IgD-negative memory B cell (primary cell): ENCODE results near the gene LMLN. TPM values are rescaled to one million over a fixed set of nuclear protein-coding genes. Genes with fewer than 3 reads are reported as not detected.
A peak's percentile ranks its signal among the peaks of the same experiment; 100 is the strongest.
"Not testable (repeated sequence)": the region's sequence is repeated elsewhere in the genome, so short reads cannot be mapped to it uniquely, and the experiment has no call there.

Experiments
- H3K27ac Mint-ChIP-seq, 3 donors: one replicate each; pipeline ENCODE4 v1.8.0; 2020 to 2022; ENCODE audit warnings: mild to moderate bottlenecking in 3 of 3, mixed read lengths in 3 of 3, moderate library complexity in 1 of 3
- H3K27me3 Mint-ChIP-seq: one replicate; pipeline ENCODE4 v1.8.0; 2021; ENCODE audit warnings: mixed read lengths
- H3K36me3 Mint-ChIP-seq: one replicate; pipeline ENCODE4 v1.8.0; 2020; ENCODE audit warnings: mild to moderate bottlenecking, mixed read lengths
- H3K4me1 Mint-ChIP-seq, 3 donors: one replicate each; pipeline ENCODE4 v1.8.0; 2020 to 2022; ENCODE audit warnings: mixed read lengths in 3 of 3, mild to moderate bottlenecking in 1 of 3
- H3K4me3 Mint-ChIP-seq, 4 donors: one replicate each; pipeline ENCODE4 v1.8.0; 2020 to 2022; ENCODE audit warnings: mild to moderate bottlenecking in 4 of 4, mixed read lengths in 4 of 4, moderate library complexity in 3 of 4
- H3K9me3 Mint-ChIP-seq, 3 donors: one replicate each; pipeline ENCODE4 v1.8.0; 2020 to 2021; ENCODE audit warnings: mixed read lengths in 3 of 3, mild to moderate bottlenecking in 1 of 3
- polyA plus RNA-seq: library from polyadenylated mRNA; unstranded; fragments of 300-500 nt; fragmentation: Illumina TruSeq; gene quantifications from one replicate; pipeline ENCODE4 v1.2.3, GENCODE V29; 2021

LMLN gene
- polyA plus RNA-seq, 1 donor from 2014 or later, result 1.3 TPM

GRCh38 chr3:198027799-198028390, 67.9 kb downstream of the LMLN start:
- peaks cover 6% of the 10 kb centered on the region for H3K36me3 Mint-ChIP-seq

DNA sequence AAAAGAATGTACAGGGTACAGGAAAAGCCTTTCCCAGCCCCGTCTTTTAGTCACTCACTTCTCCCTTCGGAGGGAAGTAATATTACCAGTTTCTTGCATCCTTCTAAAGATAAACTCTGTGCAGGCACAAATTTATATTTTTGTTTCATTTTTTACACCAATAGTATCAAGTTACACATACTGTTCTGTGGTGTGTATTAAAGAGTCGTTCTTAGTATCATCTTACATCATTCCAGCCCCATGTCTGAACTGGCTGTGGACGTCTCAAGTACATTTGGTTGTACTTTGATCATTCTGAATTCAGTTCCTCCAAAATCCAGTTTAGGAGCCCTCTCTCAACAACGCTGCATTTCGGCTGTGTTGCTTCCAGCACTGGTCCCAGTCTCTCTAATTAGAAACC, 68.7 kb downstream of the LMLN start:
- Mint-ChIP-seq H3K9me3 (peaks cover 0 to 3% (median 0%) of the 10 kb centered on the region in 3 donors), H3K36me3 (peaks cover 8% of the 10 kb centered on the region), H3K27ac (no peak overlapping the region)

More at GRCh38 chr3:198027799-198028390, 67.9 kb downstream of the LMLN start:
- Mint-ChIP-seq H3K4me1 (peaks cover 0 to 3% (median 0%) of the 10 kb centered on the region in 3 donors), H3K27me3 (no peaks in the 10 kb centered on the region), H3K4me3 (no peak overlapping the region), H3K9me3 (peaks cover 0 to 3% (median 0%) of the 10 kb centered on the region in 3 donors), H3K27ac (no peak overlapping the region)

DNA sequence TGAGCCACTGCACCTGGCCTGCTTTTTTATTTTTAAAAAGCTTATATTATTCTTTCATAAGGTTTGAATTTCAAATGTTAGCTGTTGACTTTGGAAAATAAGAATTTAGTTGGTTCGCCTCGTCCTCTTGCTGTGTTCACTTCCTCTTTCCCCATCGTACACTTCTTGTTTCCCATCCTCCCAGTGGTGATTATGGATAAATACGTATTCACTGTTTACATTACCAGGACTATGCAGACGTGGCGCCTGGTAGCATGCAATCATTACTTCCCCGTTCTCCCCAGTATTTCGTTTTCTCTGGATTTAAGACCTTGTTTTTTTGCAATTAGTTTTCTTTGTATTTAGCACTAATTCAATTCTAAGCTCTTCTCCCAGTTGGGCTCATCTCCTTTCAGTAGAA, 70.1 kb downstream of the LMLN start:
- H3K27me3 Mint-ChIP-seq, result no peaks in the 10 kb centered on the region
- H3K4me1 Mint-ChIP-seq, result peaks cover 0 to 6% (median 0%) of the 10 kb centered on the region in 3 donors
- peaks cover 0 to 3% (median 0%) of the 10 kb centered on the region in 3 donors for H3K9me3 Mint-ChIP-seq
- no peak overlapping the region for H3K27ac Mint-ChIP-seq
- no peak overlapping the region for H3K4me3 Mint-ChIP-seq
- peaks cover 8% of the 10 kb centered on the region for H3K36me3 Mint-ChIP-seq

More for the DNA sequence above, 68.7 kb downstream of the LMLN start:
- no peak overlapping the region for H3K4me3 Mint-ChIP-seq
- peaks cover 0 to 6% (median 0%) of the 10 kb centered on the region in 3 donors for H3K4me1 Mint-ChIP-seq
- H3K27me3 Mint-ChIP-seq, result no peaks in the 10 kb centered on the region

DNA sequence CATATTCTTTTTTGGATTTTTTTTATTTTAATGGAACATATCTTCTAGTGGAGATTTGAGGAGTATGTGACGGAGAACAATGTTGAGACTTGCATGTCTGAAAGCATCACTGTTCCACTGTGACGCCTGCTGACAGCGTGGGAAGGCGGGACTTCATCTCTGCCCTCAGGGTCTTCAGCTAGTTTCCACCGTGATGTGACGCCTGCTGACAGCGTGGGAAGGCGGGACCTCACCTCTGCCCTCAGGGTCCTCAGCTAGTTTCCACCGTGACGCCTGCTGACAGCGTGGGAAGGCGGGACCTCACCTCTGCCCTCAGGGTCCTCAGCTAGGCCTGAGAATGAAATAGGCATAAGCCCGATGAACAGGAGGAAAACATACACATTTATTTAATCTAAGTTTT, 70.7 kb downstream of the LMLN start:
- Mint-ChIP-seq H3K4me1 (peaks cover 0 to 6% (median 0%) of the 10 kb centered on the region in 3 donors), H3K27me3 (no peaks in the 10 kb centered on the region), H3K4me3 (no peak overlapping the region), H3K36me3 (peaks cover 8% of the 10 kb centered on the region), H3K9me3 (peaks cover 0 to 3% (median 0%) of the 10 kb centered on the region in 3 donors), H3K27ac (no peak overlapping the region)

DNA sequence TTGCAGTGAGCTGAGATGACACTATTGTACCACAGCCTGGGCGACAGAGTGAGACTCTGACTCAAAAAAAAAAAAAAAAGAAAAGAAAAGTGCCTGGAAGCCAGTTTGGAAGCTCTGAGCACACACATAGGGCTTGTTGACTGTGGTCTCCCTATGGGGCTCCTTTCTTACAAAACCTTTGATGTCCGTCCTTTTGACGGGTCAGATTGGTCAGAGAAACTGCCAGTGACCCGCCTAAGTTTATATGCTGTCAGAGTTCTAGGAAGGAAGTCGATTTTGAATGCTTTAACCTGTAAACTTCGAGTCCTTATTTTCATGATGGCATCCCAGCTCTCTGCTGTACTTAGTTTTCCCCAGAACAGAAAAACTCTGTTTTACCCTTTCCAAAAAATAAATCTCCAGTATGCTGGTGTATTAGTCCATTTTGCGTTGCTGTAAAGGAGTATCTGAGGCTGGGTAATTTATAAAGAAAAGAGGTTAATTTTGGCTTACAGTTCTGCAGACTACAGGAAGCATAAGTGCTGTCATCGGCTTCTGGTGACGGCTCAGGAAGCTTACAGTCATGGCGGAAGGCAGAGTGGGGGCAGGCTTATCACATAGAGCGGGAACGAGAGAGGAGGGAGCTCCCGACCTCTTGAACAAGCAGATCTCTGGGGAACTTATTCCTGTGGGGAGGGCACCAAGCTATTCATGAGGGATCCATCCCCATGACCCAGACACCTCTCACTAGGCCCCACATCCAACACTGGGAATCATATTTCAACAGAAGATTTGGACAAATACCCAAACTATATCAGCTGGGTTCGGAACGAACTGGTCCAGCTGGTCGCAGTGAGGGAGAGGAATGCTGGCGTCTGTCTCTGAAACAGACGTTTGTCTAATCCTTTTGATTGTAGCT, 72.3 kb downstream of the LMLN start:
- peaks cover 8% of the 10 kb centered on the region for H3K36me3 Mint-ChIP-seq
- H3K4me1 Mint-ChIP-seq, result peaks cover 0 to 6% (median 0%) of the 10 kb centered on the region in 3 donors
- peaks cover 0 to 3% (median 0%) of the 10 kb centered on the region in 3 donors for H3K9me3 Mint-ChIP-seq
- H3K27me3 Mint-ChIP-seq, result no peaks in the 10 kb centered on the region
- no peak overlapping the region for H3K4me3 Mint-ChIP-seq
- no peak overlapping the region for H3K27ac Mint-ChIP-seq

GRCh38 chr3:198043119-198043518, 83.1 kb downstream of the LMLN start:
- no peaks in the 10 kb centered on the region for H3K9me3 Mint-ChIP-seq
- H3K4me3 Mint-ChIP-seq, result no peak overlapping the region
- H3K4me1 Mint-ChIP-seq, result peaks cover 0 to 3% (median 0%) of the 10 kb centered on the region in 3 donors
- H3K27ac Mint-ChIP-seq, result no peak overlapping the region
- peaks cover 3% of the 10 kb centered on the region for H3K27me3 Mint-ChIP-seq
- H3K36me3 Mint-ChIP-seq, result peaks cover 7% of the 10 kb centered on the region

- Mint-ChIP-seq H3K4me3 (no peak overlapping the region), H3K27ac (no peak overlapping the region), H3K9me3 (peaks cover 0 to under 1% (median 0%) of the 10 kb centered on the region in 3 donors), H3K27me3 (peaks cover 3% of the 10 kb centered on the region), H3K36me3 (no peaks in the 10 kb centered on the region), H3K4me1 (peaks cover 0 to 2% (median 0%) of the 10 kb centered on the region in 3 donors)
These were observed 86.3 kb downstream of the LMLN start for GRCh38 chr3:198046120-198046857.

DNA sequence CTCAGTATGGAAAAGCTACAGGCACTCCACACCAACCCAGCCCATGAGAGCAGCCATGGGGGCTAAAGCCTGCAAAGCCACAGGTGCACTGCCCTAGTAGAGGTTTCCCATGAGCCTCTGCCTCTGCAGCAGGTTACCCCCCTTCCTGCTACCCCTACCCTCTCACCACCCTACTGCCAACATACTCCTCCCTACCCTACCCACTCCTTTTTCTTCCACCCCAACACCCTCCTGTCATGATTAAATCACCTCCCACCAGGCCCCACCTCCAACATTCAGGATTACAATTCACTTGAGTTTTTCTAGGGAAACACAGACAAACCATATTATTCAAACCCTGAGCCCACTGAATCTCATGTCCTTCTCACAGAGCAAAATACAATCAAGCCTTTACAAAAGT, 88.4 kb downstream of the LMLN start:
- Mint-ChIP-seq H3K27me3 (peaks cover 3% of the 10 kb centered on the region), H3K27ac (peak overlapping the region in 1 of 3 donors; percentile 69), H3K9me3 (peaks cover 0 to 3% (median 0%) of the 10 kb centered on the region in 3 donors), H3K36me3 (no peaks in the 10 kb centered on the region), H3K4me3 (no peak overlapping the region), H3K4me1 (peaks cover 0 to 2% (median 0%) of the 10 kb centered on the region in 3 donors)

GRCh38 chr3:198051836-198052235, 91.8 kb downstream of the LMLN start:
- no peak overlapping the region for H3K27ac Mint-ChIP-seq
- no peak overlapping the region for H3K4me3 Mint-ChIP-seq
- no peaks in the 10 kb centered on the region for H3K4me1 Mint-ChIP-seq
- H3K36me3 Mint-ChIP-seq, result no peaks in the 10 kb centered on the region
- peaks cover 6% of the 10 kb centered on the region for H3K27me3 Mint-ChIP-seq
- peaks cover 0 to 3% (median 0%) of the 10 kb centered on the region in 3 donors for H3K9me3 Mint-ChIP-seq

GRCh38 chr3:198053462-198053861, 93.4 kb downstream of the LMLN start:
- H3K9me3 Mint-ChIP-seq, H3K4me1 Mint-ChIP-seq, H3K4me3 Mint-ChIP-seq, H3K27me3 Mint-ChIP-seq, H3K36me3 Mint-ChIP-seq, H3K27ac Mint-ChIP-seq: not testable (repeated sequence)

DNA sequence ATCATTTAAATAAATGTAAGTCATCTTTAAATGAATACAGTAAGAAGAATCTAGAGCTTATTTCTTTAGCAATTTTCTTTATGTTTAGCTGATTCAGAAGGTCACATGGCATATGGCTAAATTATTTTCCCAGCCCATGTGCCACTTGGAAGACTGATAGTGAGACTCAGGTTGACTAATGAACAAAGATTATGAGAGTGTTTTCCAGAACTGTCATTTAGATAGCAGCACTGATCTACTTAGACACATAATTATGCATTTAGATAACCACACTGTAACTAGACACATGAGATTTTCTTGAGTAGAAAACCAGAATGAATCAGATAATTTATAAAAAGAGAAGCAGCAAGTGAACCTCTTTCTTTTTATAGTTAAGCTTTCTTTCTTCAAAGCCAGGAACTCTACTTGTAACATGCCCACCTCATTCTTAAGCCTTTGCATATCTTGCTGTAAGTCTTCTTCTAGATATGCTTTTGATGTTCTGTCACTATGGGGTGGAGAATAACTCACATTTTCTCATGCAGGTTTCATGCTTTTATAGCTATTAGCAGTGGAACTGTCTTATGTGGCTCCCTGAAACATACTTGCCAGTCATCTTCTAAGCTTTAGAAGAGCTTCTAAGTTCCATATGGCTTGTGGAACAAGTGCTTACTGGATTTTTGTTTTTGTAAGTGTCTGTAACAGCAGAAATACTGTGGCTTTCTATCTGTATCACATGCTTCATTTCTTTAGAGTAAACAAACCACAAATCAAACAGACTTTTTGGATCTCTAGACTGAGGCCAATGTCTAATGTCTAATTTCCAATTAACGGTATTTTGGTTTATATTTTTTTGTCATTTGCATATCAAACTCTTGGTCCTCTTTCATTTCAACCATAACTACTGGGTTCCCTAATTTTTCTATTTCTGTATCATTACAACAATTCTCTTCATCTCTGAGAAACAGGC, 101.4 kb downstream of the LMLN start:
- Mint-ChIP-seq H3K4me3 (no peak overlapping the region), H3K27me3 (no peaks in the 10 kb centered on the region), H3K9me3 (no peaks in the 10 kb centered on the region), H3K27ac (no peak overlapping the region), H3K36me3 (peaks cover 3% of the 10 kb centered on the region), H3K4me1 (peaks cover 0 to 5% (median 4%) of the 10 kb centered on the region in 3 donors)

DNA sequence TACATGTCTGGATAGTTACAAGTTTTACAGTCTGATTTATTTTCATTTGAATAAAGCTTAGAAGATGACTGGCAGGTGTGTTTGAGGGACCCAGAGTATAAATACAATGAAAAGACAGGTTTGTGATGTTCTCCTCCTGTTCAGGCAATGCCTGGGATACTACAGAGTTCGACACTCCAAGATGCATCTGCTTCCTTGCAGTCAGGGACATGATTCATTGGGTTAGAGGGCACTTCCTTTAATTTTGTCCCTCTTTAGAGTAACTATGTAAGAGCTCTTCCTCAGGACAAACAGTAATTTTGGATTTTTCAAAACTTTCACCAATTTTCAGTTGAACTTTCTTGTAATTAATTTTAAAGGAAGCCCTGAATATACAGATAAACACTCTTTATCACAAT, 102.0 kb downstream of the LMLN start:
- Mint-ChIP-seq H3K36me3 (peaks cover 3% of the 10 kb centered on the region), H3K9me3 (no peaks in the 10 kb centered on the region), H3K27ac (no peak overlapping the region), H3K4me1 (peaks cover 5 to 10% (median 7%) of the 10 kb centered on the region in 3 donors), H3K27me3 (no peaks in the 10 kb centered on the region), H3K4me3 (peak overlapping the region in 1 of 4 donors; percentile 9)

GRCh38 chr3:198064420-198064819, 104.4 kb downstream of the LMLN start:
- H3K4me3 Mint-ChIP-seq, result peak overlapping the region in 1 of 4 donors; percentile 5
- peak overlapping the region in 2 of 3 donors; percentile 16 to 80 for H3K27ac Mint-ChIP-seq
- H3K27me3 Mint-ChIP-seq, result no peaks in the 10 kb centered on the region
- H3K36me3 Mint-ChIP-seq, result peaks cover 3% of the 10 kb centered on the region
- H3K4me1 Mint-ChIP-seq, result peaks cover 13 to 15% (median 13%) of the 10 kb centered on the region in 3 donors
- H3K9me3 Mint-ChIP-seq, result no peaks in the 10 kb centered on the region

GRCh38 chr3:198065897-198066296, 105.9 kb downstream of the LMLN start:
- Mint-ChIP-seq H3K27me3 (no peaks in the 10 kb centered on the region), H3K27ac (peak overlapping the region; percentile 36 to 93 (median 77)), H3K9me3 (no peaks in the 10 kb centered on the region), H3K4me3 (no peak overlapping the region), H3K4me1 (peaks cover 13 to 15% (median 13%) of the 10 kb centered on the region in 3 donors), H3K36me3 (peaks cover 3% of the 10 kb centered on the region)
